DND-41 (cell line): ENCODE results near the gene RNF5.

ENCODE experiments used
- EZH2 ChIP-seq: IDR thresholded peaks from 3 replicates; pipeline ENCODE4 v1.6.1; 2012; ENCODE audit warnings: borderline replicate concordance, low read depth, mild to moderate bottlenecking, moderate library complexity, low read length, inconsistent platforms; ENCODE audit not compliant: severe bottlenecking
- TF ChIP-seq, protein P1 (sequence below): IDR thresholded peaks from 2 replicates; pipeline ENCODE4 v1.5.1; 2012; ENCODE audit warnings: borderline replicate concordance, low read length, moderate library complexity, mild to moderate bottlenecking; ENCODE audit not compliant: poor library complexity, severe bottlenecking; ENCODE audit errors: extremely low read depth

DNA sequence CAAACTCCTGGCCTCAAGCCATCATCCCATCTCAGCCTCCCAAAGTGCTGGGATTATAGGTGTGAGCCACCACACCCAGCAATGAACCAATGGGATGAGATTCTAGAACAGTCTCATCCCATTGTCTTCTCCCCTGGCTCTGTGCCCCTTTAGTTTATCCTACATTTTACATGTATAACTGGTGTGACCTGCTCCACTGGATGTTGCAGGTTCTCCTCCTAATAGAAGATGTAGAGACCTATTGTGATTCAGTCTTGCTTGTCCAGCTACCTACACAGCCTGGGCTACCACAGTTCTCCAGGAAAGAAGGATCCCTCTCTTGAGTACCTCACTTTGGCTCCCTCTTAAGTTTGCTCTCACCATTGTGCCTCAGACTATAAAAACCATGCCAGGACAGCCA is 46.1 kb upstream of the RNF5 start:
- TF ChIP-seq, protein P1, sequence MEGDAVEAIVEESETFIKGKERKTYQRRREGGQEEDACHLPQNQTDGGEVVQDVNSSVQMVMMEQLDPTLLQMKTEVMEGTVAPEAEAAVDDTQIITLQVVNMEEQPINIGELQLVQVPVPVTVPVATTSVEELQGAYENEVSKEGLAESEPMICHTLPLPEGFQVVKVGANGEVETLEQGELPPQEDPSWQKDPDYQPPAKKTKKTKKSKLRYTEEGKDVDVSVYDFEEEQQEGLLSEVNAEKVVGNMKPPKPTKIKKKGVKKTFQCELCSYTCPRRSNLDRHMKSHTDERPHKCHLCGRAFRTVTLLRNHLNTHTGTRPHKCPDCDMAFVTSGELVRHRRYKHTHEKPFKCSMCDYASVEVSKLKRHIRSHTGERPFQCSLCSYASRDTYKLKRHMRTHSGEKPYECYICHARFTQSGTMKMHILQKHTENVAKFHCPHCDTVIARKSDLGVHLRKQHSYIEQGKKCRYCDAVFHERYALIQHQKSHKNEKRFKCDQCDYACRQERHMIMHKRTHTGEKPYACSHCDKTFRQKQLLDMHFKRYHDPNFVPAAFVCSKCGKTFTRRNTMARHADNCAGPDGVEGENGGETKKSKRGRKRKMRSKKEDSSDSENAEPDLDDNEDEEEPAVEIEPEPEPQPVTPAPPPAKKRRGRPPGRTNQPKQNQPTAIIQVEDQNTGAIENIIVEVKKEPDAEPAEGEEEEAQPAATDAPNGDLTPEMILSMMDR: no peak
- no peak for TF ChIP-seq EZH2
